ENCODE results near the gene TMEM40. TPM values are rescaled to one million over a fixed set of nuclear protein-coding genes. Genes with fewer than 3 reads are reported as not detected.

Gene TMEM40
- total and polyA plus RNA-seq, 2 of the 13 experiments (the other 11 are each of a cell fraction or from before 2014, with no cell fraction given) = 0.16 TPM; not detected in 1

- TF ChIP-seq, protein P1, sequence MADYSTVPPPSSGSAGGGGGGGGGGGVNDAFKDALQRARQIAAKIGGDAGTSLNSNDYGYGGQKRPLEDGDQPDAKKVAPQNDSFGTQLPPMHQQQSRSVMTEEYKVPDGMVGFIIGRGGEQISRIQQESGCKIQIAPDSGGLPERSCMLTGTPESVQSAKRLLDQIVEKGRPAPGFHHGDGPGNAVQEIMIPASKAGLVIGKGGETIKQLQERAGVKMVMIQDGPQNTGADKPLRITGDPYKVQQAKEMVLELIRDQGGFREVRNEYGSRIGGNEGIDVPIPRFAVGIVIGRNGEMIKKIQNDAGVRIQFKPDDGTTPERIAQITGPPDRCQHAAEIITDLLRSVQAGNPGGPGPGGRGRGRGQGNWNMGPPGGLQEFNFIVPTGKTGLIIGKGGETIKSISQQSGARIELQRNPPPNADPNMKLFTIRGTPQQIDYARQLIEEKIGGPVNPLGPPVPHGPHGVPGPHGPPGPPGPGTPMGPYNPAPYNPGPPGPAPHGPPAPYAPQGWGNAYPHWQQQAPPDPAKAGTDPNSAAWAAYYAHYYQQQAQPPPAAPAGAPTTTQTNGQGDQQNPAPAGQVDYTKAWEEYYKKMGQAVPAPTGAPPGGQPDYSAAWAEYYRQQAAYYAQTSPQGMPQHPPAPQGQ (CRISPR knock-in tag; IDR thresholded peaks at IDR 0.05; ENCODE audit: borderline replicate concordance) = no peak
- TF ChIP-seq KDM4B (CRISPR knock-in tag; IDR thresholded peaks at IDR 0.05) = no peak
- TF ChIP-seq SNAPC2 (CRISPR knock-in tag; IDR thresholded peaks at IDR 0.05) = no peak
- TF ChIP-seq TAF1 (CRISPR knock-in tag; IDR thresholded peaks at IDR 0.05) = no peak
- peak; percentile 35; the same call in 1 of the 2 replicates for TF ChIP-seq MAFF (IDR thresholded peaks at IDR 0.05; ENCODE audit: low read depth, low read length)
- no peak for TF ChIP-seq ZFP90 (CRISPR knock-in tag; IDR thresholded peaks at IDR 0.05; ENCODE audit: borderline replicate concordance)
- TF ChIP-seq ZBED4 (CRISPR knock-in tag; IDR thresholded peaks at IDR 0.05; ENCODE audit: borderline replicate concordance) = no peak
These were observed 23.2 kb upstream of the TMEM40 start (continued) for GRCh38 chr3:12782172-12782815.
